H1 (cell line): ENCODE data around the gene KIF1B. TPM values are rescaled to one million over a fixed set of nuclear protein-coding genes. Genes with fewer than 3 reads are reported as not detected.
A peak's percentile ranks its signal among the peaks of the same experiment; 100 is the strongest.

Source experiments
- CTCF ChIA-PET: fragments of 300-600 bp; sonication (Branson Sonifier 250); formaldehyde crosslinking; loops from one replicate; lab custom pipeline; 2021; ENCODE audit not compliant: partially characterized antibody; lab: Charles Lee
- POLR2A ChIA-PET: fragments of 300-600 bp; sonication (Branson Sonifier 250); formaldehyde crosslinking; loops from one replicate; lab custom pipeline; 2021; ENCODE audit warnings: inconsistent platforms; ENCODE audit not compliant: partially characterized antibody; lab: Charles Lee
- DNase-seq, 2 experiments: peaks; one replicate each; pipeline versions ENCODE4 v3.0.0 to v3.0.0-alpha.2; 2010 to 2022; ENCODE audit warnings: low spot score in 2 of 2, low read depth in 1 of 2, mixed read lengths in 1 of 2
- FAIRE-seq: peaks from 2 replicates; lab custom pipeline; 2011; peaks lifted over from hg19 to GRCh38; lab: Jason Lieb, UNC
- H2AFZ ChIP-seq: 2 replicates; pipeline ENCODE4 v1.8.1; 2012; ENCODE audit warnings: low read length, inconsistent platforms
- H2AK5ac ChIP-seq: 2 replicates; pipeline ENCODE4 v1.6.1; 2013; ENCODE audit warnings: low read depth, low read length
- H2BK120ac ChIP-seq: replicated peaks from 2 replicates; pipeline ENCODE3; 2013; ENCODE audit warnings: low read depth, low read length, inconsistent platforms
- H2BK12ac ChIP-seq: 2 replicates; pipeline ENCODE4 v1.6.1; 2013; ENCODE audit warnings: low read depth, low read length
- H2BK15ac ChIP-seq: 2 replicates; pipeline ENCODE4 v1.6.1; 2013; ENCODE audit warnings: low read length
- H2BK20ac ChIP-seq: 2 replicates; pipeline ENCODE4 v1.6.1; 2013; ENCODE audit warnings: low read length
- H2BK5ac ChIP-seq: 2 replicates; pipeline ENCODE4 v1.6.1; 2013; ENCODE audit warnings: low read depth, low read length
- H3K14ac ChIP-seq: 2 replicates; pipeline ENCODE4 v1.6.1; 2013; ENCODE audit warnings: inconsistent platforms; ENCODE audit not compliant: insufficient read length
- H3K18ac ChIP-seq: 2 replicates; pipeline ENCODE4 v1.6.1; 2013; ENCODE audit warnings: low read length; ENCODE audit errors: extremely low read depth
- H3K23ac ChIP-seq: 2 replicates; pipeline ENCODE4 v1.6.1; 2013; ENCODE audit warnings: inconsistent platforms; ENCODE audit not compliant: insufficient read length
- H3K23me2 ChIP-seq: 2 replicates; pipeline ENCODE4 v1.6.1; 2013; ENCODE audit warnings: low read depth, low read length
- H3K27ac ChIP-seq: 2 replicates; pipeline ENCODE4 v1.6.1; 2011; ENCODE audit warnings: low read depth, low read length, inconsistent platforms
- H3K27me3 ChIP-seq, 4 experiments: replicated peaks in 1 of 4; 1 replicate in 1 of 4; 2 replicates in 3 of 4; pipeline versions ENCODE4 v1.6.1 to v1.8.1; 2011 to 2013; ENCODE audit warnings: low read length in 3 of 4, mild to moderate bottlenecking in 3 of 4, inconsistent platforms in 2 of 4, mixed read lengths in 2 of 4, moderate library complexity in 1 of 4; ENCODE audit not compliant: control insufficient read depth in 3 of 4, insufficient read depth in 3 of 4; ENCODE audit errors: extremely low read depth in 1 of 4
- H3K36me3 ChIP-seq, 4 experiments: 2 replicates each; pipeline versions ENCODE4 v1.6.1 to v1.8.1; 2011 to 2013; ENCODE audit warnings: mild to moderate bottlenecking in 4 of 4, low read length in 3 of 4, moderate library complexity in 2 of 4, control low read depth in 1 of 4, inconsistent platforms in 1 of 4; ENCODE audit not compliant: insufficient read depth in 4 of 4, control insufficient read depth in 2 of 4
- H3K4ac ChIP-seq: replicated peaks from 2 replicates; pipeline ENCODE3; 2013; ENCODE audit warnings: low read length, low read depth, mixed read lengths, inconsistent platforms; ENCODE audit not compliant: insufficient read length
- H3K4me1 ChIP-seq, 4 experiments: replicated peaks in 1 of 4; 1 replicate in 1 of 4; 2 replicates in 3 of 4; pipeline versions ENCODE4 v1.6.1 to v1.8.1; 2011 to 2013; ENCODE audit warnings: low read length in 3 of 4, inconsistent platforms in 2 of 4, mixed read lengths in 1 of 4; ENCODE audit not compliant: insufficient read depth in 4 of 4, control insufficient read depth in 3 of 4
- H3K4me2 ChIP-seq, 2 experiments: 2 replicates each; pipeline versions ENCODE4 v1.6.1 to v1.8.1; 2011 to 2013; ENCODE audit warnings: low read depth in 2 of 2, low read length in 2 of 2, control low read depth in 1 of 2, inconsistent platforms in 1 of 2, mild to moderate bottlenecking in 1 of 2; ENCODE audit not compliant: insufficient read depth in 1 of 2
- H3K4me3 ChIP-seq, 4 experiments: fragments of 200-600, 300-600 bp in 1 of 4; sonication (generic), shearing (Covaris generic), sonication (Bioruptor Twin) in 1 of 4; 2 replicates each; pipeline versions ENCODE4 v1.5.1 to v1.8.1; 2011 to 2016; ENCODE audit warnings: low read length in 4 of 4, low read depth in 3 of 4, control low read depth in 2 of 4, inconsistent platforms in 2 of 4, mild to moderate bottlenecking in 2 of 4, mixed read lengths in 1 of 4, moderate library complexity in 1 of 4; ENCODE audit not compliant: insufficient read depth in 2 of 4; ENCODE audit errors: extremely low read depth in 1 of 4
- H3K56ac ChIP-seq: replicated peaks from 2 replicates; pipeline ENCODE3; 2013; ENCODE audit warnings: low read depth, mild to moderate bottlenecking, mixed read lengths, low read length, inconsistent platforms; ENCODE audit not compliant: insufficient read length
- H3K79me1 ChIP-seq: 2 replicates; pipeline ENCODE4 v1.6.1; 2013; ENCODE audit warnings: low read depth, low read length, control low read depth
- H3K79me2 ChIP-seq, 2 experiments: 2 replicates each; pipeline versions ENCODE4 v1.6.1 to v1.8.1; 2012 to 2013; ENCODE audit warnings: low read length in 2 of 2, mild to moderate bottlenecking in 2 of 2, inconsistent platforms in 1 of 2; ENCODE audit not compliant: insufficient read depth in 2 of 2, control insufficient read depth in 1 of 2
- H3K9ac ChIP-seq, 4 experiments: replicated peaks in 1 of 4; 1 replicate in 1 of 4; 2 replicates in 3 of 4; pipeline versions ENCODE4 v1.6.1 to v1.8.1; 2011 to 2013; ENCODE audit warnings: low read depth in 3 of 4, low read length in 3 of 4, control low read depth in 2 of 4, mild to moderate bottlenecking in 2 of 4, moderate library complexity in 2 of 4, inconsistent platforms in 1 of 4; ENCODE audit errors: extremely low read depth in 1 of 4
- H3K9me3 ChIP-seq, 2 experiments: 2 replicates each; pipeline versions ENCODE4 v1.6.1 to v1.8.1; 2012 to 2013; ENCODE audit warnings: mild to moderate bottlenecking in 2 of 2, moderate library complexity in 2 of 2, control low read depth in 1 of 2, inconsistent platforms in 1 of 2, low read depth in 1 of 2, low read length in 1 of 2, mixed read lengths in 1 of 2; ENCODE audit not compliant: insufficient read depth in 2 of 2
- H4K20me1 ChIP-seq, 2 experiments: replicated peaks in 1 of 2; 2 replicates each; pipeline versions ENCODE3 to v1.8.1; 2011 to 2013; ENCODE audit warnings: inconsistent platforms in 2 of 2, low read length in 2 of 2, mild to moderate bottlenecking in 1 of 2; ENCODE audit not compliant: insufficient read depth in 2 of 2, control insufficient read depth in 1 of 2
- H4K5ac ChIP-seq: 2 replicates; pipeline ENCODE4 v1.6.1; 2013; ENCODE audit warnings: low read length, low read depth, mixed read lengths, inconsistent platforms; ENCODE audit not compliant: insufficient read length
- H4K8ac ChIP-seq: 2 replicates; pipeline ENCODE4 v1.8.0; 2013; ENCODE audit warnings: mild to moderate bottlenecking, moderate library complexity, low read length, inconsistent platforms; ENCODE audit not compliant: insufficient read depth; ENCODE audit errors: extremely low read depth
- H4K91ac ChIP-seq: replicated peaks from 2 replicates; pipeline ENCODE3; 2013; ENCODE audit warnings: low read length, mixed read lengths, inconsistent platforms; ENCODE audit not compliant: insufficient read length
- BCL11A ChIP-seq, 2 experiments: IDR thresholded peaks; one replicate each; pipeline ENCODE4 v1.6.1; 2011; ENCODE audit warnings: low read depth in 2 of 2, low read length in 2 of 2, mild to moderate bottlenecking in 2 of 2
- CTBP2 ChIP-seq: IDR thresholded peaks from 2 replicates; pipeline ENCODE4 v1.7.0; 2011; ENCODE audit warnings: borderline replicate concordance, mild to moderate bottlenecking, moderate library complexity, mixed read lengths, low read length; ENCODE audit not compliant: insufficient read depth, insufficient read length
- GABPA ChIP-seq: IDR thresholded peaks from 2 replicates; pipeline ENCODE4 v1.6.1; 2011; ENCODE audit warnings: mild to moderate bottlenecking, low read length, moderate library complexity, borderline replicate concordance; ENCODE audit not compliant: insufficient read depth
- KDM1A ChIP-seq: fragments of 200-600, 300-600 bp; sonication (generic); IDR thresholded peaks from 2 replicates; pipeline ENCODE4 v1.7.1; 2016; ENCODE audit warnings: mild to moderate bottlenecking, low read length, borderline replicate concordance
- RAD21 ChIP-seq, 2 experiments: IDR thresholded peaks in 1 of 2; conservative IDR thresholded peaks in 1 of 2; 2 replicates each; pipeline ENCODE4 v1.6.1; 2011; ENCODE audit warnings: low read depth in 2 of 2, low read length in 2 of 2, improper control_type of control experiment in 1 of 2, inconsistent platforms in 1 of 2, mild to moderate bottlenecking in 1 of 2, moderate library complexity in 1 of 2
- RFX5 ChIP-seq: IDR thresholded peaks from 2 replicates; pipeline ENCODE4 v1.6.1; 2011; ENCODE audit warnings: low read depth, low read length, improper control_type of control experiment, borderline replicate concordance
- SIX5 ChIP-seq: IDR thresholded peaks from 2 replicates; pipeline ENCODE4 v1.6.1; 2011; ENCODE audit warnings: mild to moderate bottlenecking, low read depth, low read length
- SP2 ChIP-seq: IDR thresholded peaks from 2 replicates; pipeline ENCODE4 v1.6.1; 2012; ENCODE audit warnings: mild to moderate bottlenecking, low read length, inconsistent platforms
- SP4 ChIP-seq: IDR thresholded peaks from 2 replicates; pipeline ENCODE4 v1.6.1; 2012; ENCODE audit warnings: low read length, inconsistent platforms
- YY1 ChIP-seq: IDR thresholded peaks from 2 replicates; pipeline ENCODE4 v1.6.1; 2011; ENCODE audit warnings: low read depth, mild to moderate bottlenecking, low read length
- WGBS, 2 experiments: shearing (Covaris generic) in 1 of 2; methylation state at CpG; one replicate each; pipeline versions ENCODE4 v1.1.6 to v1.1.7; 2013 to 2015; ENCODE audit warnings: low lambda C conversion rate in 2 of 2, mixed read lengths in 2 of 2, inconsistent platforms in 1 of 2, low coverage in 1 of 2, missing lambda C conversion rate in 1 of 2; ENCODE audit not compliant: insufficient replicate concordance in 2 of 2, insufficient coverage in 1 of 2, insufficient read length in 1 of 2; ENCODE audit errors: extremely low coverage in 1 of 2, missing lambda C conversion rate in 1 of 2; 5-methylcytosine and 5-hydroxymethylcytosine counted together
- polyA plus RNA-seq, 7 experiments: library from polyadenylated mRNA; depleted of rRNA in 3 of 7; stranded (reverse) in 5 of 7; unstranded in 2 of 7; fragments of >200 nt in 5 of 7; fragments of 200-250 nt in 2 of 7; gene quantifications; 1 replicate in 5 of 7; 2 replicates in 1 of 7; 4 replicates in 1 of 7; pipeline versions ENCODE4 v1.2.1 to v1.2.3, GENCODE V29; 2011 to 2013; ENCODE audit warnings: missing spikeins in 2 of 7, mixed read lengths in 2 of 7
- total RNA-seq: library from RNA; stranded (reverse); fragmentation: NEBNext Ultra II Directional; extraction: Animal tissue kit (Norgen Biotek cat#: 25700); gene quantifications from 2 replicates; pipeline ENCODE4 v1.2.1, GENCODE V29; 2021

KIF1B gene
- total and polyA plus RNA-seq, 2 of the 8 experiments (the other 6 are each of a cell fraction or from before 2014, with no cell fraction given) = 39.1 to 74.2 TPM

DNA sequence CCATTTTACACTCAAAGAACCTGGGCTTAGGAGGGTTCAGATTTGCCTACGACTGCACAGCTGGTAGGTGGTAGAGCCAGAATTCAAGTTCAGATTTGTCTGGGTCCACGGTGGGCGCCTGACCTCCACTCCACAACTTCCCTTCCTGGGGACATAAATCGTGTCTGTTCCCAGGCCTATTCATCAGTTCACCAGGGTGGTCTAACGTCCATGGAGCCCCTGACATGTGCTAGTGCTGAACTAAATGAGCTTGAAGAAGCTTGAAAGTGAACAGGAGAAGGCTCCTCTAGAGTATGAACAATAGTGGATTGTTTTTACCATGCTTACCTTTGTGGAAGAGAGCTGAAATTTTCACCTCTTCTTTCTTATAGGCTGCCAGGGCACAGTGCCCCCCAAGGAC, 32.5 kb upstream of the KIF1B start:
- no peak overlapping the region for H2AK5ac ChIP-seq
- H3K4me1 ChIP-seq = peaks cover 1 to 16% (median 8%) of the 10 kb centered on the region in 4 experiments; a peak in 4 of 7 replicates
- CTCF ChIA-PET = interaction anchor here (0.7 to 1.8 kb wide), 2 partner anchors 24 to 32 kb away, joined by 3 to 5 read pairs; partner anchors contain the start of gene KIF1B
- WGBS, 2 experiments = 91% methylated on average over 5 of the region's 5 CpGs; no CpG with 5 or more reads in 1 of the 2 experiments
- no peaks in the 10 kb centered on the region for H3K79me1 ChIP-seq
- H4K20me1 ChIP-seq = no peaks in the 10 kb centered on the region
- H3K4me3 ChIP-seq = no peak overlapping the region
- H3K18ac ChIP-seq = no peak overlapping the region
- no peak overlapping the region for H2BK120ac ChIP-seq
- H3K23ac ChIP-seq = no peak overlapping the region
- H3K23me2 ChIP-seq = no peaks in the 10 kb centered on the region
- H2BK20ac ChIP-seq = no peak overlapping the region
- H3K27me3 ChIP-seq = no peaks in the 10 kb centered on the region
- no peak overlapping the region for H3K4ac ChIP-seq
- POLR2A ChIA-PET = interaction anchor here (0.8 to 1.2 kb wide), 3 partner anchors 28 to 221 kb away, joined by 3 to 5 read pairs (median 3); partner anchors contain the start of genes KIF1B and PGD
- H3K9ac ChIP-seq = no peak overlapping the region
- H2BK5ac ChIP-seq = no peak overlapping the region
- H3K14ac ChIP-seq = no peak overlapping the region
- H2BK15ac ChIP-seq = no peak overlapping the region
- H4K5ac ChIP-seq = no peak overlapping the region
- H4K8ac ChIP-seq = no peak overlapping the region
- H3K4me2 ChIP-seq = peak overlapping the region in 1 of 2 experiments; percentile 20; a peak in 2 of 4 replicates
- H3K79me2 ChIP-seq = no peaks in the 10 kb centered on the region
- no peak for TF ChIP-seq BCL11A (IDR thresholded peaks at IDR 0.05; ENCODE audit: low read depth in 2 of 2, low read length in 2 of 2)
- no peak for TF ChIP-seq SP4
- no peak for TF ChIP-seq YY1
- no peak for TF ChIP-seq RFX5
- no peak for TF ChIP-seq SIX5
- no peak for TF ChIP-seq RAD21 (IDR thresholded peaks at IDR 0.05 in 1 of 2, conservative IDR thresholded peaks at IDR 0.05 in 1 of 2; ENCODE audit: low read depth in 2 of 2, low read length in 2 of 2)
- TF ChIP-seq CTBP2 = no peak
- no peak for TF ChIP-seq KDM1A
- no peak for TF ChIP-seq SP2
- TF ChIP-seq GABPA = no peak
- no peak overlapping the region for H4K91ac ChIP-seq
- 0 out of 4 replicates have a peak, but pooled peaks cover 0 to 2% of the 10 kb centered on the region in 2 experiments for H3K9me3 ChIP-seq
- no peak for FAIRE-seq
- H3K56ac ChIP-seq = no peak overlapping the region
- H2BK12ac ChIP-seq = no peak overlapping the region
- peaks cover 5 to 24% (median 7%) of the 10 kb centered on the region in 4 experiments; a peak in 7 of 8 replicates for H3K36me3 ChIP-seq
- DNase-seq = no peak
- no peak overlapping the region for H3K27ac ChIP-seq
- no peak overlapping the region for H2AFZ ChIP-seq
